HuH-7.5 (cell line): ENCODE measurements around the gene CLEC16A.

Experiments used
- DNase-seq: peaks from one replicate; pipeline ENCODE4 v3.0.0; 2011; ENCODE audit warnings: low spot score

Gene CLEC16A

GRCh38 chr16:11182411-11182810 lies 238.0 kb downstream of the CLEC16A start:
- no peak for DNase-seq

- no peak for DNase-seq
Measured at GRCh38 chr16:11183035-11183812, 238.9 kb downstream of the CLEC16A start.

- DNase-seq = no peak
Measured at GRCh38 chr16:11183951-11184350, 239.6 kb downstream of the CLEC16A start.

- DNase-seq = no peak
Measured at GRCh38 chr16:11187522-11188023, 243.2 kb downstream of the CLEC16A start.

- DNase-seq = no peak
Measured at GRCh38 chr16:11188801-11189740, 244.7 kb downstream of the CLEC16A start.

- DNase-seq = no peak
Measured at GRCh38 chr16:11190588-11191560, 246.5 kb downstream of the CLEC16A start.

GRCh38 chr16:11191665-11192064 lies 247.3 kb downstream of the CLEC16A start:
- no peak for DNase-seq

- no peak for DNase-seq
Measured at GRCh38 chr16:11193494-11193893, 249.1 kb downstream of the CLEC16A start.

GRCh38 chr16:11194913-11195312 lies 250.5 kb downstream of the CLEC16A start:
- DNase-seq = no peak

GRCh38 chr16:11196286-11196828 lies 252.0 kb downstream of the CLEC16A start:
- no peak for DNase-seq

GRCh38 chr16:11198375-11198774 lies 254.0 kb downstream of the CLEC16A start:
- DNase-seq = no peak

- peak; percentile 48 for DNase-seq
Measured at GRCh38 chr16:11198828-11199227, 254.5 kb downstream of the CLEC16A start.

- no peak for DNase-seq
Measured at GRCh38 chr16:11200592-11200991, 256.2 kb downstream of the CLEC16A start.

- DNase-seq = no peak
Measured at GRCh38 chr16:11201498-11202259, 257.3 kb downstream of the CLEC16A start.

GRCh38 chr16:11202260-11203091 lies 258.1 kb downstream of the CLEC16A start:
- no peak for DNase-seq

GRCh38 chr16:11203111-11203623 lies 258.8 kb downstream of the CLEC16A start:
- DNase-seq = no peak

GRCh38 chr16:11204513-11205047 lies 260.2 kb downstream of the CLEC16A start:
- DNase-seq = no peak

- no peak for DNase-seq
Measured at GRCh38 chr16:11205065-11205699, 260.8 kb downstream of the CLEC16A start.
